ENCODE data around the gene TUT4.

The TUT4 gene

GRCh38 chr1:52571783-52572182, 18.9 kb upstream of the TUT4 start:
- no peak overlapping the region for H3K27ac ChIP-seq
- TF ChIP-seq CTCF (conservative IDR thresholded peaks at IDR 0.05): no peak
- no peak for TF ChIP-seq ZFX (IDR thresholded peaks at IDR 0.05)

- TF ChIP-seq ZFX (IDR thresholded peaks at IDR 0.05) (no peak), CTCF (conservative IDR thresholded peaks at IDR 0.05) (no peak)
- H3K27ac ChIP-seq: no peak overlapping the region
Measured at GRCh38 chr1:52569449-52570210, 16.7 kb upstream of the TUT4 start.

GRCh38 chr1:52567943-52568342, 15.1 kb upstream of the TUT4 start:
- no peak overlapping the region for H3K27ac ChIP-seq
- no peak for TF ChIP-seq ZFX (IDR thresholded peaks at IDR 0.05)
- TF ChIP-seq CTCF (conservative IDR thresholded peaks at IDR 0.05): no peak

- H3K27ac ChIP-seq: no peak overlapping the region
Measured at GRCh38 chr1:52562766-52563165, 9.9 kb upstream of the TUT4 start.

GRCh38 chr1:52559875-52560274, 7.0 kb upstream of the TUT4 start:
- TF ChIP-seq ZFX (IDR thresholded peaks at IDR 0.05) (no peak), CTCF (conservative IDR thresholded peaks at IDR 0.05) (no peak)
- H3K27ac ChIP-seq: no peak overlapping the region

More at GRCh38 chr1:52562766-52563165, 9.9 kb upstream of the TUT4 start:
- TF ChIP-seq CTCF (conservative IDR thresholded peaks at IDR 0.05): no peak
- no peak for TF ChIP-seq ZFX (IDR thresholded peaks at IDR 0.05)

- TF ChIP-seq ZFX (IDR thresholded peaks at IDR 0.05) (no peak), CTCF (conservative IDR thresholded peaks at IDR 0.05) (no peak)
Measured at GRCh38 chr1:52558941-52559340, 6.0 kb upstream of the TUT4 start.

GRCh38 chr1:52556641-52557360, 3.9 kb upstream of the TUT4 start:
- TF ChIP-seq ZFX (IDR thresholded peaks at IDR 0.05) (no peak), CTCF (conservative IDR thresholded peaks at IDR 0.05) (no peak)
- H3K27ac ChIP-seq: no peak overlapping the region

More at GRCh38 chr1:52558941-52559340, 6.0 kb upstream of the TUT4 start:
- H3K27ac ChIP-seq: no peak overlapping the region

Data from C4-2B (cell line).